Natural killer cell (primary cell): ENCODE data around the gene PCDHGB5. TPM values are rescaled to one million over a fixed set of nuclear protein-coding genes. Genes with fewer than 3 reads are reported as not detected.
A peak's percentile ranks its signal among the peaks of the same experiment; 100 is the strongest.

Experiments used
- ATAC-seq, 3 donors: fragments of 150-1000 bp in 2 of 3; fragments of 200-7000 bp in 1 of 3; cut with Tn5 transposase; 1 replicate in 1 of 3; 2 replicates in 2 of 3; pipeline ENCODE4 v1.10.0; 2021; ENCODE audit warnings: mild to moderate bottlenecking in 2 of 3, moderate library complexity in 2 of 3
- DNase-seq, 2 donors: peaks; one replicate each; pipeline versions ENCODE4 v3.0.0 to v3.0.0-alpha.2; 2013 to 2021; ENCODE audit warnings: mixed read lengths in 1 of 2
- H3K27ac ChIP-seq: one replicate; pipeline ENCODE4 v1.5.1; 2013; ENCODE audit warnings: mild to moderate bottlenecking, low read length
- H3K27me3 ChIP-seq: one replicate; pipeline ENCODE4 v1.6.1; 2013; ENCODE audit warnings: low read length; ENCODE audit not compliant: control insufficient read depth, insufficient read depth
- H3K36me3 ChIP-seq: one replicate; pipeline ENCODE4 v1.6.1; 2013; ENCODE audit warnings: low read length; ENCODE audit not compliant: control insufficient read depth, insufficient read depth
- H3K4me1 ChIP-seq: one replicate; pipeline ENCODE4 v1.6.1; 2013; ENCODE audit warnings: low read length; ENCODE audit not compliant: control insufficient read depth, insufficient read depth
- H3K4me3 ChIP-seq: one replicate; pipeline ENCODE4 v1.5.1; 2013; ENCODE audit warnings: low read length
- H3K9me3 ChIP-seq: one replicate; pipeline ENCODE4 v1.6.1; 2013; ENCODE audit warnings: low read length; ENCODE audit not compliant: control insufficient read depth, insufficient read depth
- H3K27ac Mint-ChIP-seq, 2 donors: one replicate each; pipeline ENCODE4 v1.8.0; 2022; ENCODE audit warnings: mild to moderate bottlenecking in 2 of 2, mixed read lengths in 2 of 2, moderate library complexity in 1 of 2
- H3K27me3 Mint-ChIP-seq, 2 donors: one replicate each; pipeline ENCODE4 v1.8.0; 2022; ENCODE audit warnings: low read depth in 2 of 2, mixed read lengths in 2 of 2
- H3K36me3 Mint-ChIP-seq: one replicate; pipeline ENCODE4 v1.8.0; 2022; ENCODE audit warnings: mixed read lengths
- H3K4me1 Mint-ChIP-seq, 2 donors: one replicate each; pipeline ENCODE4 v1.8.0; 2022; ENCODE audit warnings: mixed read lengths in 2 of 2
- H3K4me3 Mint-ChIP-seq: one replicate; pipeline ENCODE4 v1.8.0; 2022; ENCODE audit warnings: mild to moderate bottlenecking, moderate library complexity, mixed read lengths
- H3K9me3 Mint-ChIP-seq, 2 donors: one replicate each; pipeline ENCODE4 v1.8.0; 2022; ENCODE audit warnings: mixed read lengths in 2 of 2
- CTCF ChIP-seq: fragments of 200-600 bp; IDR thresholded peaks from one replicate; pipeline ENCODE4 v1.8.0; 2022; ENCODE audit warnings: antibody characterized with exemption
- WGBS: methylation state at CpG from one replicate; pipeline ENCODE4 v1.1.7; 2013; ENCODE audit warnings: missing lambda C conversion rate; ENCODE audit not compliant: insufficient coverage; 5-methylcytosine and 5-hydroxymethylcytosine counted together
- intact Hi-C: fragments of 100-400 bp; cut with micrococcal nuclease; formaldehyde crosslinking; loops from one replicate; pipeline ENCODE4 v1.14.2; 2022
- total RNA-seq, 4 donors: library from RNA; stranded (reverse); fragments of 120-200 nt in 1 of 4; gene quantifications; one replicate each; pipeline versions ENCODE4 v1.2.3 to v1.2.4, GENCODE V29; 2013 to 2022

PCDHGB5 gene
- total RNA-seq, 3 donors from 2014 or later (not counting 1 experiment from before 2014, with no cell fraction given): 1.3 to 4.2 (median 3.1) TPM

GRCh38 chr5:141356950-141357349 lies 40.8 kb upstream of the PCDHGB5 start:
- no peak overlapping the region for H3K27ac ChIP-seq
- intact Hi-C loops: no loop called here
- ATAC-seq (no peak), DNase-seq (no peak)
- H3K27me3 ChIP-seq: peaks cover 51% of the 10 kb centered on the region
- no peak overlapping the region for H3K4me3 ChIP-seq
- H3K4me3 Mint-ChIP-seq: no peak overlapping the region
- WGBS: 51% methylated on average over 19 of the region's 19 CpGs
- peaks cover 36% of the 10 kb centered on the region for H3K36me3 Mint-ChIP-seq
- H3K27me3 Mint-ChIP-seq: peaks cover 51 to 81% of the 10 kb centered on the region in 2 donors
- H3K4me1 Mint-ChIP-seq: peaks cover 5% of the 10 kb centered on the region in 2 donors
- peaks cover 5% of the 10 kb centered on the region for H3K4me1 ChIP-seq
- H3K36me3 ChIP-seq: no peaks in the 10 kb centered on the region
- H3K27ac Mint-ChIP-seq: no peak overlapping the region
- H3K9me3 ChIP-seq: peaks cover 32% of the 10 kb centered on the region
- peaks cover 0 to 3% of the 10 kb centered on the region in 2 donors for H3K9me3 Mint-ChIP-seq
- no peak for TF ChIP-seq CTCF

- Mint-ChIP-seq H3K27me3 (peaks cover 57 to 77% of the 10 kb centered on the region in 2 donors), H3K4me3 (peak within 1 kb of the TSS; percentile 89), H3K36me3 (peaks cover 35% of the 10 kb centered on the region), H3K9me3 (peaks cover 4 to 10% of the 10 kb centered on the region in 2 donors), H3K27ac (peak within 1 kb of the TSS; percentile 5 to 62), H3K4me1 (peaks cover 5% of the 10 kb centered on the region in 2 donors)
- Histone ChIP-seq H3K36me3 (no peaks in the 10 kb centered on the region), H3K27ac (no peak within 1 kb of the TSS), H3K4me1 (peaks cover 4% of the 10 kb centered on the region), H3K4me3 (peak within 1 kb of the TSS; percentile 26), H3K9me3 (peaks cover 35% of the 10 kb centered on the region), H3K27me3 (peaks cover 62% of the 10 kb centered on the region)
- intact Hi-C loops: no loop called here
- ATAC-seq (peak in 2 of 3 donors; percentile 56 to 69), DNase-seq (peak in 1 of 2 donors; percentile 61)
- WGBS: 26% methylated on average over 24 of the region's 24 CpGs
- TF ChIP-seq CTCF: peak; percentile 36
Observed at GRCh38 chr5:141359790-141360426, 37.8 kb upstream of the PCDHGB5 start, which contains the start of gene PCDHGB2. TSS of gene PCDHGB2 (plus strand) at chr5:141359994. CDS start at chr5:141360136, 142 bp downstream.

GRCh38 chr5:141360685-141361084 lies 37.1 kb upstream of the PCDHGB5 start:
- Mint-ChIP-seq H3K4me1 (peaks cover 5% of the 10 kb centered on the region in 2 donors), H3K4me3 (no peak overlapping the region), H3K9me3 (peaks cover 4 to 10% of the 10 kb centered on the region in 2 donors), H3K27me3 (peaks cover 59 to 80% of the 10 kb centered on the region in 2 donors), H3K27ac (no peak overlapping the region), H3K36me3 (peaks cover 43% of the 10 kb centered on the region)
- H3K36me3 ChIP-seq: no peaks in the 10 kb centered on the region
- intact Hi-C loops: no loop called here
- WGBS: 46% methylated on average over 13 of the region's 15 CpGs
- no peak overlapping the region for H3K4me3 ChIP-seq
- ATAC-seq (no peak), DNase-seq (no peak)
- peaks cover 40% of the 10 kb centered on the region for H3K9me3 ChIP-seq
- no peak for TF ChIP-seq CTCF
- no peak overlapping the region for H3K27ac ChIP-seq
- H3K4me1 ChIP-seq: no peaks in the 10 kb centered on the region
- H3K27me3 ChIP-seq: peaks cover 63% of the 10 kb centered on the region
